Epithelial cell of proximal tubule (primary cell): ENCODE measurements around the gene ZNF37A. TPM values are rescaled to one million over a fixed set of nuclear protein-coding genes. Genes with fewer than 3 reads are reported as not detected.
"Not testable (repeated sequence)": the region's sequence is repeated elsewhere in the genome, so short reads cannot be mapped to it uniquely, and the experiment has no call there.

Experiments
- DNase-seq: peaks from one replicate; pipeline ENCODE4 v3.0.0-alpha.2; 2011; ENCODE audit warnings: low read depth
- H3K4me3 ChIP-seq: 2 replicates; pipeline ENCODE4 v1.5.1; 2011; ENCODE audit warnings: low read depth, mild to moderate bottlenecking, low read length
- total RNA-seq: library from RNA; depleted of rRNA; stranded (reverse); fragments of >200 nt; gene quantifications from 2 replicates; pipeline ENCODE4 v1.2.3, GENCODE V29; 2015
- TF ChIP-seq, protein P1 (sequence below): conservative IDR thresholded peaks from 2 replicates; pipeline ENCODE4 v1.5.1; 2012; ENCODE audit warnings: low read depth, mild to moderate bottlenecking, low read length

ZNF37A gene
- 3.7 and 12.5 TPM in 2 replicates for total RNA-seq

DNA sequence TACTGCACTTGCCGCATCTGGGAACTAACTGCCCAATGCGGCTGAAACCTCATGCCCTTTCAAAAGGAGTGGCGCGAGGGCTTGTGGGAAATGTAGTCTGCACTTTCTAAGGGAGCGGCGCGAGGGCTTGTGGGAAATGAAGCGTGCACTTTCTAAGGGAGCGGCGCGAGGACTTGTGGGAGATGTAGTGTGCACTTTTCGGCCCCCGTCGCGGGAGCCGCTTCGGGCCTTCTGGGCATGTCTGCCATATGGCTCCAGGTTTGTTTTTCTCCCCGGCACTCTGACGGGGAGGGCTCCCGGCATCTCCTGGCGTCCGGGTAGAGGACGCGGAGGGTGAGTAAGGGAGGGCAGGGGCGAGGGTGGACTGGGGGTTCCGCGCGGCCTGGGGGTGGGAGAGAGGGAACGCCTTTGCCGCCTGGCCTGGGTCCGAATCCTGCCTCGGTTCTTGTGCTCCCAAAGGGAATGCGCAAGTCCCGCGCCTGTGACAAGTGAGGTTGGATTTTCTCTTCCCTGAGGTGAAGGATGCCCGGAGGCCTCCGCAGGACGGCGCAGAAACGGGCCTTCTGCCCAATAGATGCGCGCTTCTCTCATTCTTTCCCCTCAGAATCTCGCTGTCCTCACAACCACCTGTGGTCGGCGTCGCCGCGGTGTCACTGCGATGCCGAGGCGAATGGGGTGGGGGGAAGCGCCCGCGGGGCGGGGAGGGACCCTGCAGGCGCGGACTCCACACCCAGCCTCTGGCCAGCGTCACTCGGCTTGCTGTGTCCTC is at the start of gene ZNF37A:
Gene ZNF37A (plus strand): TSS at position 180 of the 769 bp plus-strand sequence. CDS start 2,281 bp downstream, outside the sequence.
- TF ChIP-seq, protein P1, sequence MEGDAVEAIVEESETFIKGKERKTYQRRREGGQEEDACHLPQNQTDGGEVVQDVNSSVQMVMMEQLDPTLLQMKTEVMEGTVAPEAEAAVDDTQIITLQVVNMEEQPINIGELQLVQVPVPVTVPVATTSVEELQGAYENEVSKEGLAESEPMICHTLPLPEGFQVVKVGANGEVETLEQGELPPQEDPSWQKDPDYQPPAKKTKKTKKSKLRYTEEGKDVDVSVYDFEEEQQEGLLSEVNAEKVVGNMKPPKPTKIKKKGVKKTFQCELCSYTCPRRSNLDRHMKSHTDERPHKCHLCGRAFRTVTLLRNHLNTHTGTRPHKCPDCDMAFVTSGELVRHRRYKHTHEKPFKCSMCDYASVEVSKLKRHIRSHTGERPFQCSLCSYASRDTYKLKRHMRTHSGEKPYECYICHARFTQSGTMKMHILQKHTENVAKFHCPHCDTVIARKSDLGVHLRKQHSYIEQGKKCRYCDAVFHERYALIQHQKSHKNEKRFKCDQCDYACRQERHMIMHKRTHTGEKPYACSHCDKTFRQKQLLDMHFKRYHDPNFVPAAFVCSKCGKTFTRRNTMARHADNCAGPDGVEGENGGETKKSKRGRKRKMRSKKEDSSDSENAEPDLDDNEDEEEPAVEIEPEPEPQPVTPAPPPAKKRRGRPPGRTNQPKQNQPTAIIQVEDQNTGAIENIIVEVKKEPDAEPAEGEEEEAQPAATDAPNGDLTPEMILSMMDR, result no peak
- peak within 1 kb of the TSS; percentile 70 for H3K4me3 ChIP-seq

DNA sequence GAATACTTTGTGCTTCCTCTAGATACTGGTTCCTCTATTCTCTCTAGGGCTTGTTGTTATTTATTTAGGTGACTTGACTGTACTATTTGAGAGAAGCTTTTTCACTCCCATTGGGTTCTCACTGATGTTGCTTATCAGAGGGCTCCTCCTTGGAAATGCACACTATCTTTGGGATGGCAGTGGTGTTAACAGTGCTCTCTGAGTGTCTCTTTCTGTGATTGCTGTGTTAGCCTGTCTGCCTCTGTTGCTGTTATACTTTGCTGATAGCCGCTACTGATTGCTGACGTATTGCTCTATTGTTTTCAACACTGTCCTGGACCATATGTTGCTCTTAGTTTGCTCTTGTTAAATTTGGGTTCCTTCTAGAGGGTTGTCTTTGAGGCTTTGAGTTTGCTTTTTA is 49.0 kb upstream of the ZNF37A start:
- DNase-seq, result no peak
- no peak overlapping the region for H3K4me3 ChIP-seq
- TF ChIP-seq, protein P1, result no peak

More for the DNA sequence above, at the start of gene ZNF37A:
- DNase-seq, result peak; percentile 82

DNA sequence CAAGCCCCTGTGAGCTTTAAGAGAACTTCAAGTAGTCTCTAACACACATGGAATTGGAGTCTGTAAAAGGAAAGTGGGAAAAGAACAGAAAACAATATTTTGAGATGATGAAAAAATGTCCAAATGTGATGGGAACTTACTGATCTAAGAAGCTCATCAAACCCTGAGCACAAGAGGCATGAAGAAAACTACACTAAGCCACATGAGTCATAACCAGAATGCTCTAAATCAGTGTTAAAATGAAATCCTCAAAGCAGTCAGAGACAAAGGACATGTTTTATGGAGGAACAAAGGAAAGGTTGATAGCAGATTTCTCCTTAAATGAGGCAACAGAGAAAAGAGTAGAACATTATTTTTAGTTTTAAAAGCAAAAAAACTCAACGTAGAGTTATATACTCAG is 46.5 kb upstream of the ZNF37A start:
- H3K4me3 ChIP-seq, result no peak overlapping the region
- TF ChIP-seq, protein P1, result no peak
- DNase-seq, result no peak

DNA sequence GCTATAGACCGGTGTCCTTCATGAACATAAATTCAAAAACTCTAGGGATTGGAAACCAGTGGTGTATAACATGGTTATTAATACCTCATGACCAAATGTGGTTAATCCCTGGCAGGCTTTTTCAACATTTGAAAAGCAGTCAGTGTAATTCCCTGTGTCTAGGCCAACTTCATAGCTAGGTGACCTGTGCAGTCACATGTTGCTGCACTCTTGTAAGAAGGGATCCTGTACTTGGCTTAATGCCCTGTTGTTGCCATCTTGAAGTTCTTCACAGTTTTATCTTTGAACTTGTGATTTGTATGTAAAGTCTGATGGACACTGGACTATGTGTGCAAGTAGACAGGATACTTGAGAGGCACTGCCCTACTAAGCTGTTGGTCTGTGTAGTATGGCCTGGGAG is 43.9 kb upstream of the ZNF37A start:
- DNase-seq, result no peak
- TF ChIP-seq, protein P1, result no peak
- no peak overlapping the region for H3K4me3 ChIP-seq

DNA sequence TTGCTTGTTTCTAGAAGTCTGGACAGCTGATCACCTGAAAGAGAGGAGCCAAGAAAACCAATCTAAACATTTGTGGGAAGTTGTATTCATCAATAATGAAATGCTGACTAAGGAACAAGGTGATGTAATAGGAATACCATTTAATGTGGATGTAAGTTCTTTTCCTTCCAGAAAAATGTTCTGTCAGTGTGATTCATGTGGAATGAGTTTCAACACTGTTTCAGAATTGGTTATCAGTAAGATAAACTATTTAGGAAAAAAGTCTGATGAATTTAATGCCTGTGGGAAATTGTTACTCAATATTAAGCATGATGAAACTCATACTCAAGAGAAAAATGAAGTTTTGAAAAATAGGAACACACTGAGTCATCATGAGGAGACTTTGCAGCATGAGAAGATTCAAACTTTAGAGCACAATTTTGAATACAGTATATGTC is 39.8 kb upstream of the ZNF37A start:
- no peak for DNase-seq
- TF ChIP-seq, protein P1, result no peak

DNA sequence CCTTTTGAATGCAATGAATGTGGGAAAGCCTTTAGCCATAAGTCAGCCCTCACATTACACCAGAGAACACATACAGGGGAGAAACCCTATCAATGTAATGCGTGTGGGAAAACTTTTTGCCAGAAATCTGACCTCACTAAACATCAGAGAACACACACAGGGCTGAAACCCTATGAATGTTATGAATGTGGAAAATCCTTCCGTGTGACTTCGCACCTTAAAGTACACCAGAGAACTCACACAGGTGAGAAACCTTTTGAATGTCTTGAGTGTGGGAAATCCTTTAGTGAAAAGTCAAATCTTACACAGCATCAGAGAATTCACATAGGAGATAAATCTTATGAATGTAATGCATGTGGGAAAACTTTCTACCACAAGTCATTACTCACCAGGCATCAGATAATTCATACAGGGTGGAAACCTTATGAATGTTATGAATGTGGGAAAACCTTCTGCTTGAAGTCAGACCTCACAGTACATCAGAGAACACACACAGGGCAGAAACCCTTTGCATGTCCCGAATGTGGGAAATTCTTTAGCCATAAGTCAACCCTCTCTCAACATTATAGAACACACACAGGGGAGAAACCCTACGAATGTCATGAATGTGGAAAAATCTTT is 38.8 kb upstream of the ZNF37A start:
- not testable (repeated sequence) for H3K4me3 ChIP-seq, DNase-seq

More for the DNA sequence above, 39.8 kb upstream of the ZNF37A start:
- H3K4me3 ChIP-seq, result no peak overlapping the region

DNA sequence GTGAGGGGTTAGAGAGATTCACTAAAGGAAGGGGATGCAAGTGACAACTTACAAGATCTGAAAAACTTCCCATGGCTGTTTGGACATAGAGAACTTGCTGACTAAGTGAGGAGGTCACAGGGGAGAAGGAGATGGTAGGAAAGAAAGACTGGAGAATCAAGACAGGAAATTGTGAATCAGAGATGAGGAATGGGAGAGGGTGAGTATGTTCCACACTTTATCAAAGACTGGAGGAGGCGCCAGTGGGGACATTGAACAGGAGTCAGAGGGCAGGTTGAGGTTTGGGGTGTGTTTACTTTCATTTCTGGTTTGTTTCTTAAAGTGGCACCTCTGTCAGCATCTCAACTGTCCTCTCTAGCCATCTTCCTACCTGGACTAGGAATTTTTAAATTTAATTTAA is 24.5 kb upstream of the ZNF37A start:
- peak; percentile 20 for DNase-seq
- H3K4me3 ChIP-seq, result peak overlapping the region; percentile 34

DNA sequence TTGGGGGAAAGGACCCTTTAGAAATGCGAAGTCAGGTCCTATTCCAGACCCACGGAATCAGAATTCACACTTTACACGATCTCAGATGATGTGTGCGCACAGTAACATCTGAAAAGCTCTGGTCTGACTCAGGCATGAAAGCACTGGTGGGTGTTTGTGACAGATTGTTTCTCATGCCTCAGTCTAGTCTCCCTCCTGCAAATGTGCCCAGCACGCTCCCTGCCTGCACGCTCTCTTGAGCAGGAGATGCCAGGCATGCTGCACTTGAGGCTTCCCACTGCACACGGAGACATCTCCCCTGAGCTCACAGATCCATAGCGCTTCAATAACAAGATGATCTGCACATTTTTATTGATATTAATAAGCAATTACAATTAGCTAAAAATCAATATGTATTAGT is 23.6 kb upstream of the ZNF37A start:
- H3K4me3 ChIP-seq, result no peak overlapping the region
- no peak for DNase-seq
- TF ChIP-seq, protein P1, result no peak
